HEK293 (cell line): Measurements from ENCODE around the gene MMP24.

Experiments used
- CTCF ChIA-PET: fragments of 350-600 bp; formaldehyde crosslinking; extraction: SDS; loops from one replicate; lab custom pipeline; 2021; ENCODE audit warnings: antibody characterized with exemption; lab: Yijun Ruan, JAX
- POLR2A ChIA-PET: fragments of 300-600 bp; formaldehyde crosslinking; extraction: SDS; loops from one replicate; lab custom pipeline; 2020; ENCODE audit warnings: antibody characterized with exemption, inconsistent platforms; lab: Yijun Ruan, JAX
- H3K27ac ChIP-seq: fragments of 200-500 bp; sonication (Bioruptor generic); 2 replicates; pipeline ENCODE4 v1.5.1; 2014; ENCODE audit warnings: low read depth, low read length, control low read depth, inconsistent platforms; ENCODE audit errors: extremely low read depth
- H3K36me3 ChIP-seq, 2 experiments: fragments of 200-500 bp in 1 of 2; sonication (Bioruptor generic) in 1 of 2; 1 replicate in 1 of 2; 2 replicates in 1 of 2; pipeline ENCODE4 v1.5.1; 2014 to 2017; ENCODE audit warnings: inconsistent platforms in 2 of 2, low read length in 2 of 2; ENCODE audit not compliant: control insufficient read depth in 2 of 2, insufficient read depth in 1 of 2
- H3K4me1 ChIP-seq: fragments of 200-500 bp; sonication (Bioruptor generic); 2 replicates; pipeline ENCODE4 v1.5.1; 2014; ENCODE audit warnings: mild to moderate bottlenecking, low read length, inconsistent platforms; ENCODE audit not compliant: control insufficient read depth, insufficient read depth
- H3K4me3 ChIP-seq: 2 replicates; pipeline ENCODE4 v1.5.1; 2011; ENCODE audit warnings: low read depth, mild to moderate bottlenecking, control low read depth, low read length, moderate library complexity
- H3K9me3 ChIP-seq: fragments of 200-500 bp; sonication (Bioruptor generic); 2 replicates; pipeline ENCODE4 v1.5.1; 2014; ENCODE audit warnings: low read depth, low read length, inconsistent platforms; ENCODE audit not compliant: control insufficient read depth, insufficient read depth
- BCL11A ChIP-seq: fragments of 450-650 bp; formaldehyde crosslinking; IDR thresholded peaks from 2 replicates; pipeline ENCODE4 v1.5.1; 2016; ENCODE audit warnings: low read depth, missing biosample characterization, missing genetic modification characterization
- KLF9 ChIP-seq: fragments of 450-650 bp; formaldehyde crosslinking; IDR thresholded peaks from 2 replicates; pipeline ENCODE4 v1.5.1; 2016; ENCODE audit warnings: missing biosample characterization, missing genetic modification characterization, low read depth
- SALL2 ChIP-seq: fragments of 450-650 bp; formaldehyde crosslinking; IDR thresholded peaks from 2 replicates; pipeline ENCODE4 v1.5.0; 2017; ENCODE audit warnings: missing biosample characterization, mild to moderate bottlenecking, missing genetic modification characterization, borderline replicate concordance
- ZFP37 ChIP-seq: fragments of 450-650 bp; formaldehyde crosslinking; IDR thresholded peaks from 2 replicates; pipeline ENCODE4 v1.5.1; 2016; ENCODE audit warnings: missing biosample characterization, missing genetic modification characterization
- ZNF112 ChIP-seq: fragments of 450-650 bp; formaldehyde crosslinking; IDR thresholded peaks from 2 replicates; pipeline ENCODE4 v1.5.0; 2017; ENCODE audit warnings: missing biosample characterization, missing genetic modification characterization
- ZNF16 ChIP-seq: fragments of 450-650 bp; formaldehyde crosslinking; IDR thresholded peaks from 2 replicates; pipeline ENCODE4 v1.5.1; 2016; ENCODE audit warnings: low read depth, missing biosample characterization, missing genetic modification characterization
- ZNF169 ChIP-seq: fragments of 450-650 bp; formaldehyde crosslinking; IDR thresholded peaks from 2 replicates; pipeline ENCODE4 v1.5.1; 2016; ENCODE audit warnings: missing biosample characterization, missing genetic modification characterization
- ZNF2 ChIP-seq: fragments of 450-650 bp; formaldehyde crosslinking; IDR thresholded peaks from 2 replicates; pipeline ENCODE4 v1.5.1; 2016; ENCODE audit warnings: missing biosample characterization, missing genetic modification characterization
- ZNF211 ChIP-seq: fragments of 450-650 bp; formaldehyde crosslinking; IDR thresholded peaks from 2 replicates; pipeline ENCODE4 v1.5.1; 2016; ENCODE audit warnings: low read depth, missing biosample characterization, missing genetic modification characterization
- ZNF23 ChIP-seq: fragments of 450-650 bp; formaldehyde crosslinking; IDR thresholded peaks from 2 replicates; pipeline ENCODE4 v1.5.1; 2016; ENCODE audit warnings: missing biosample characterization, missing genetic modification characterization, borderline replicate concordance
- ZNF302 ChIP-seq: fragments of 450-650 bp; formaldehyde crosslinking; IDR thresholded peaks from 2 replicates; pipeline ENCODE4 v1.5.1; 2016; ENCODE audit warnings: missing biosample characterization, missing genetic modification characterization, low read depth
- ZNF433 ChIP-seq: fragments of 450-650 bp; formaldehyde crosslinking; IDR thresholded peaks from 2 replicates; pipeline ENCODE4 v1.5.1; 2016; ENCODE audit warnings: missing biosample characterization, missing genetic modification characterization, low read depth
- ZNF510 ChIP-seq: fragments of 450-650 bp; formaldehyde crosslinking; IDR thresholded peaks from 2 replicates; pipeline ENCODE4 v1.5.1; 2018; ENCODE audit warnings: mild to moderate bottlenecking, missing genetic modification characterization, missing biosample characterization; ENCODE audit not compliant: insufficient replicate concordance
- ZNF544 ChIP-seq: fragments of 450-650 bp; formaldehyde crosslinking; IDR thresholded peaks from 2 replicates; pipeline ENCODE4 v1.5.0; 2017; ENCODE audit warnings: missing biosample characterization, missing genetic modification characterization
- ZNF621 ChIP-seq: fragments of 450-650 bp; formaldehyde crosslinking; IDR thresholded peaks from 2 replicates; pipeline ENCODE4 v1.5.1; 2017; ENCODE audit warnings: missing biosample characterization, missing genetic modification characterization
- ZNF629 ChIP-seq: fragments of 450-650 bp; formaldehyde crosslinking; IDR thresholded peaks from 2 replicates; pipeline ENCODE4 v1.5.1; 2017; ENCODE audit warnings: missing biosample characterization, missing genetic modification characterization
- ZNF776 ChIP-seq: fragments of 450-650 bp; formaldehyde crosslinking; IDR thresholded peaks from 2 replicates; pipeline ENCODE4 v1.5.0; 2017; ENCODE audit warnings: missing biosample characterization, missing genetic modification characterization, borderline replicate concordance
- ZNF785 ChIP-seq: fragments of 450-650 bp; formaldehyde crosslinking; IDR thresholded peaks from 2 replicates; pipeline ENCODE4 v1.5.1; 2016; ENCODE audit warnings: missing biosample characterization, missing genetic modification characterization
- ZNF830 ChIP-seq: fragments of 450-650 bp; IDR thresholded peaks from 2 replicates; pipeline ENCODE4 v1.5.0; 2018; ENCODE audit warnings: missing biosample characterization, missing genetic modification characterization, low read depth, mild to moderate bottlenecking, moderate library complexity
- TF ChIP-seq, protein P1 (sequence below): fragments of 450-650 bp; formaldehyde crosslinking; IDR thresholded peaks from 2 replicates; pipeline ENCODE4 v1.5.1; 2017; ENCODE audit warnings: missing biosample characterization, missing genetic modification characterization
- TF ChIP-seq, protein P2 (sequence below): fragments of 450-650 bp; formaldehyde crosslinking; IDR thresholded peaks from 2 replicates; pipeline ENCODE4 v1.5.1; 2016; ENCODE audit warnings: missing biosample characterization, missing genetic modification characterization
- TF ChIP-seq, protein P3 (sequence below): fragments of 450-650 bp; formaldehyde crosslinking; IDR thresholded peaks from 2 replicates; pipeline ENCODE4 v1.5.1; 2017; ENCODE audit warnings: missing biosample characterization, mild to moderate bottlenecking, missing genetic modification characterization, moderate library complexity
- TF ChIP-seq, protein P4 (sequence below): fragments of 450-650 bp; formaldehyde crosslinking; IDR thresholded peaks from 2 replicates; pipeline ENCODE4 v1.5.1; 2016; ENCODE audit warnings: missing biosample characterization, missing genetic modification characterization
- TF ChIP-seq, protein P5 (sequence below): fragments of 450-650 bp; formaldehyde crosslinking; conservative IDR thresholded peaks from 2 replicates; pipeline ENCODE4 v1.5.1; 2016; ENCODE audit warnings: low read depth, missing biosample characterization, missing genetic modification characterization
- TF ChIP-seq, protein P6 (sequence below): fragments of 450-650 bp; formaldehyde crosslinking; IDR thresholded peaks from 2 replicates; pipeline ENCODE4 v1.5.1; 2016; ENCODE audit warnings: missing biosample characterization, missing genetic modification characterization

Gene MMP24

DNA sequence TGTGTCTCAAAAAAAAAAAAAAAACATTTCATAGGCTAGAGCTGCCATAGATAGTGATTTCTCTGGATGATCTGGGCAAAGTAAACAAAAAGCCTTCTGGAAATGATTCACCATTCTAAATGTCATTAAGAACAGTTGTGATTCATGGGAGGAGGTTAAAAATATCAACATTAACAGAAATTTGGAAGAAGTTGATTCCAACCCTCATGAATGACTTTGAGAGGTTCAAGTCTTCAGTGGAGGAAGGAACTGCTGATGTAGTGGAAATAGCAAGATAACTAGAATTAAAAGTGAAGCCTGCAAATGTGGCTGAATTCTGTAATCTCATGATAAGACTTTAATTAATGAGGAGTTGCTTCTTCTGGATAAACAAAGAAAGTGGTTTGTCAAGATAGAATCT is 26.8 kb upstream of the MMP24 start:
- ChIA-PET CTCF (no interaction called here), POLR2A (no interaction called here)
- H3K27ac ChIP-seq = no peak overlapping the region

DNA sequence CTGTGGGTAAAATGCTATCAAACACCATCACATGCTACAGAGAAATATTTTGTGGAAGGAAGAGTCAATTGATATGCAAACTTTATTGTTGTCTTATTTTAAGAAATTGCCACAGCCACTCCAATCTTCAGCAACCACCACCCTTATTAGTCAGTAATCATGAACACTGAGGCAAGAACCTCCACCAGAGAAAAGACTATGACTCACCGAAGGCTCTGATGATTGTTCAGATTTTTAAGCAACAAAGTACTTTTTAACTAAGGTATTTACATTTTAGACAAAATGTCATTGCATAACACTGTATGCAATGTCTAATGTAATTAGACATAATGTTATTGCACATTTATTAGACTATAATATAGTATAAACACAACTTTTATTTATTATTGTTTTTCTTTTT is 26.2 kb upstream of the MMP24 start:
- no peak overlapping the region for H3K4me3 ChIP-seq
- H3K9me3 ChIP-seq = no peaks in the 10 kb centered on the region
- H3K36me3 ChIP-seq = no peaks in the 10 kb centered on the region
- H3K27ac ChIP-seq = no peak overlapping the region
- ChIA-PET CTCF (no interaction called here), POLR2A (no interaction called here)
- H3K4me1 ChIP-seq = no peaks in the 10 kb centered on the region
- TF ChIP-seq, protein P1, sequence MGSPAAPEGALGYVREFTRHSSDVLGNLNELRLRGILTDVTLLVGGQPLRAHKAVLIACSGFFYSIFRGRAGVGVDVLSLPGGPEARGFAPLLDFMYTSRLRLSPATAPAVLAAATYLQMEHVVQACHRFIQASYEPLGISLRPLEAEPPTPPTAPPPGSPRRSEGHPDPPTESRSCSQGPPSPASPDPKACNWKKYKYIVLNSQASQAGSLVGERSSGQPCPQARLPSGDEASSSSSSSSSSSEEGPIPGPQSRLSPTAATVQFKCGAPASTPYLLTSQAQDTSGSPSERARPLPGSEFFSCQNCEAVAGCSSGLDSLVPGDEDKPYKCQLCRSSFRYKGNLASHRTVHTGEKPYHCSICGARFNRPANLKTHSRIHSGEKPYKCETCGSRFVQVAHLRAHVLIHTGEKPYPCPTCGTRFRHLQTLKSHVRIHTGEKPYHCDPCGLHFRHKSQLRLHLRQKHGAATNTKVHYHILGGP (tag by site-specific recombination) = no peak
- no peak for TF ChIP-seq ZNF830
- TF ChIP-seq BCL11A = no peak
- TF ChIP-seq ZNF23 (tag by site-specific recombination) = no peak
- no peak for TF ChIP-seq ZNF16
- TF ChIP-seq ZNF776 (tag by site-specific recombination) = no peak
- TF ChIP-seq, protein P2, sequence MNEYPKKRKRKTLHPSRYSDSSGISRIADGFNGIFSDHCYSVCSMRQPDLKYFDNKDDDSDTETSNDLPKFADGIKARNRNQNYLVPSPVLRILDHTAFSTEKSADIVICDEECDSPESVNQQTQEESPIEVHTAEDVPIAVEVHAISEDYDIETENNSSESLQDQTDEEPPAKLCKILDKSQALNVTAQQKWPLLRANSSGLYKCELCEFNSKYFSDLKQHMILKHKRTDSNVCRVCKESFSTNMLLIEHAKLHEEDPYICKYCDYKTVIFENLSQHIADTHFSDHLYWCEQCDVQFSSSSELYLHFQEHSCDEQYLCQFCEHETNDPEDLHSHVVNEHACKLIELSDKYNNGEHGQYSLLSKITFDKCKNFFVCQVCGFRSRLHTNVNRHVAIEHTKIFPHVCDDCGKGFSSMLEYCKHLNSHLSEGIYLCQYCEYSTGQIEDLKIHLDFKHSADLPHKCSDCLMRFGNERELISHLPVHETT (tag by site-specific recombination) = no peak
- no peak for TF ChIP-seq ZNF785
- TF ChIP-seq ZNF211 (tag by site-specific recombination) = no peak
- TF ChIP-seq ZNF510 = no peak
- TF ChIP-seq ZNF169 (tag by site-specific recombination) = no peak
- TF ChIP-seq, protein P3, sequence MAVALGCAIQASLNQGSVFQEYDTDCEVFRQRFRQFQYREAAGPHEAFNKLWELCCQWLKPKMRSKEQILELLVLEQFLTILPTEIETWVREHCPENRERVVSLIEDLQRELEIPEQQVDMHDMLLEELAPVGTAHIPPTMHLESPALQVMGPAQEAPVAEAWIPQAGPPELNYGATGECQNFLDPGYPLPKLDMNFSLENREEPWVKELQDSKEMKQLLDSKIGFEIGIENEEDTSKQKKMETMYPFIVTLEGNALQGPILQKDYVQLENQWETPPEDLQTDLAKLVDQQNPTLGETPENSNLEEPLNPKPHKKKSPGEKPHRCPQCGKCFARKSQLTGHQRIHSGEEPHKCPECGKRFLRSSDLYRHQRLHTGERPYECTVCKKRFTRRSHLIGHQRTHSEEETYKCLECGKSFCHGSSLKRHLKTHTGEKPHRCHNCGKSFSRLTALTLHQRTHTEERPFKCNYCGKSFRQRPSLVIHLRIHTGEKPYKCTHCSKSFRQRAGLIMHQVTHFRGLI = no peak
- TF ChIP-seq ZNF433 (tag by site-specific recombination) = no peak

More for the DNA sequence above, 26.8 kb upstream of the MMP24 start:
- Histone ChIP-seq H3K4me1 (no peaks in the 10 kb centered on the region), H3K9me3 (no peaks in the 10 kb centered on the region), H3K4me3 (no peak overlapping the region), H3K36me3 (no peaks in the 10 kb centered on the region)
- no peak for TF ChIP-seq ZFP37
- TF ChIP-seq, protein P4, sequence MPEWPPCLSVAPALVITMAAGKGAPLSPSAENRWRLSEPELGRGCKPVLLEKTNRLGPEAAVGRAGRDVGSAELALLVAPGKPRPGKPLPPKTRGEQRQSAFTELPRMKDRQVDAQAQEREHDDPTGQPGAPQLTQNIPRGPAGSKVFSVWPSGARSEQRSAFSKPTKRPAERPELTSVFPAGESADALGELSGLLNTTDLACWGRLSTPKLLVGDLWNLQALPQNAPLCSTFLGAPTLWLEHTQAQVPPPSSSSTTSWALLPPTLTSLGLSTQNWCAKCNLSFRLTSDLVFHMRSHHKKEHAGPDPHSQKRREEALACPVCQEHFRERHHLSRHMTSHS (tag by site-specific recombination) = no peak
- TF ChIP-seq KLF9 (tag by site-specific recombination) = no peak
- no peak for TF ChIP-seq ZNF629
- TF ChIP-seq ZNF621 (tag by site-specific recombination) = no peak
- TF ChIP-seq, protein P5, sequence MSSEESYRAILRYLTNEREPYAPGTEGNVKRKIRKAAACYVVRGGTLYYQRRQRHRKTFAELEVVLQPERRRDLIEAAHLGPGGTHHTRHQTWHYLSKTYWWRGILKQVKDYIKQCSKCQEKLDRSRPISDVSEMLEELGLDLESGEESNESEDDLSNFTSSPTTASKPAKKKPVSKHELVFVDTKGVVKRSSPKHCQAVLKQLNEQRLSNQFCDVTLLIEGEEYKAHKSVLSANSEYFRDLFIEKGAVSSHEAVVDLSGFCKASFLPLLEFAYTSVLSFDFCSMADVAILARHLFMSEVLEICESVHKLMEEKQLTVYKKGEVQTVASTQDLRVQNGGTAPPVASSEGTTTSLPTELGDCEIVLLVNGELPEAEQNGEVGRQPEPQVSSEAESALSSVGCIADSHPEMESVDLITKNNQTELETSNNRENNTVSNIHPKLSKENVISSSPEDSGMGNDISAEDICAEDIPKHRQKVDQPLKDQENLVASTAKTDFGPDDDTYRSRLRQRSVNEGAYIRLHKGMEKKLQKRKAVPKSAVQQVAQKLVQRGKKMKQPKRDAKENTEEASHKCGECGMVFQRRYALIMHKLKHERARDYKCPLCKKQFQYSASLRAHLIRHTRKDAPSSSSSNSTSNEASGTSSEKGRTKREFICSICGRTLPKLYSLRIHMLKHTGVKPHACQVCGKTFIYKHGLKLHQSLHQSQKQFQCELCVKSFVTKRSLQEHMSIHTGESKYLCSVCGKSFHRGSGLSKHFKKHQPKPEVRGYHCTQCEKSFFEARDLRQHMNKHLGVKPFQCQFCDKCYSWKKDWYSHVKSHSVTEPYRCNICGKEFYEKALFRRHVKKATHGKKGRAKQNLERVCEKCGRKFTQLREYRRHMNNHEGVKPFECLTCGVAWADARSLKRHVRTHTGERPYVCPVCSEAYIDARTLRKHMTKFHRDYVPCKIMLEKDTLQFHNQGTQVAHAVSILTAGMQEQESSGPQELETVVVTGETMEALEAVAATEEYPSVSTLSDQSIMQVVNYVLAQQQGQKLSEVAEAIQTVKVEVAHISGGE (tag by site-specific recombination) = no peak
- TF ChIP-seq SALL2 (tag by site-specific recombination) = no peak
- TF ChIP-seq ZNF544 (tag by site-specific recombination) = no peak
- no peak for TF ChIP-seq ZNF302 (tag by site-specific recombination)
- TF ChIP-seq ZNF2 (tag by site-specific recombination) = no peak
- TF ChIP-seq ZNF112 (tag by site-specific recombination) = no peak
- no peak for TF ChIP-seq ZNF169 (tag by site-specific recombination)
- TF ChIP-seq, protein P6, sequence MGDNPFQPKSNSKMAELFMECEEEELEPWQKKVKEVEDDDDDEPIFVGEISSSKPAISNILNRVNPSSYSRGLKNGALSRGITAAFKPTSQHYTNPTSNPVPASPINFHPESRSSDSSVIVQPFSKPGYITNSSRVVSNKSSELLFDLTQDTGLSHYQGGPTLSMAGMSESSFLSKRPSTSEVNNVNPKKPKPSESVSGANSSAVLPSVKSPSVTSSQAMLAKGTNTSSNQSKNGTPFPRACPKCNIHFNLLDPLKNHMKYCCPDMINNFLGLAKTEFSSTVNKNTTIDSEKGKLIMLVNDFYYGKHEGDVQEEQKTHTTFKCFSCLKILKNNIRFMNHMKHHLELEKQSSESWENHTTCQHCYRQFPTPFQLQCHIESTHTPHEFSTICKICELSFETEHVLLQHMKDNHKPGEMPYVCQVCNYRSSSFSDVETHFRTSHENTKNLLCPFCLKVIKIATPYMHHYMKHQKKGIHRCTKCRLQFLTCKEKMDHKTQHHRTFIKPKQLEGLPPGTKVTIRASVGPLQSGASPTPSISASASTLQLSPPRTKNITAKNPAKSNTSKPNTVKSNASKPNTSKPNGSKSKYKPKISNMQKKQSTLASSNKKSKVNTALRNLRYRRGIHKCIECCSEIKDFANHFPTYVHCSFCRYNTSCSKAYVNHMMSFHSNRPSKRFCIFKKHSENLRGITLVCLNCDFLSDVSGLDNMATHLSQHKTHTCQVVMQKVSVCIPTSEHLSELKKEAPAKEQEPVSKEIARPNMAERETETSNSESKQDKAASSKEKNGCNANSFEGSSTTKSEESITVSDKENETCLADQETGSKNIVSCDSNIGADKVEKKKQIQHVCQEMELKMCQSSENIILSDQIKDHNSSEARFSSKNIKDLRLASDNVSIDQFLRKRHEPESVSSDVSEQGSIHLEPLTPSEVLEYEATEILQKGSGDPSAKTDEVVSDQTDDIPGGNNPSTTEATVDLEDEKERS (tag by site-specific recombination) = no peak
